22Rv1 (cell line): Measurements from ENCODE around the gene RALGAPA1.
"Not testable (repeated sequence)": the region's sequence is repeated elsewhere in the genome, so short reads cannot be mapped to it uniquely, and the experiment has no call there.

Experiments used
- CTCF ChIP-seq: fragments of 450-650 bp; IDR thresholded peaks from 2 replicates; pipeline ENCODE4 v1.5.1; 2017; ENCODE audit warnings: mild to moderate bottlenecking
- ZFX ChIP-seq: fragments of 450-650 bp; IDR thresholded peaks from 2 replicates; pipeline ENCODE4 v1.6.1; 2017; ENCODE audit warnings: antibody characterized with exemption, borderline replicate concordance

GRCh38 chr14:35621996-35622395, 187.1 kb downstream of the RALGAPA1 start:
- not testable (repeated sequence) for TF ChIP-seq CTCF, ZFX
